ENCODE data around the gene HTR6.

DNA sequence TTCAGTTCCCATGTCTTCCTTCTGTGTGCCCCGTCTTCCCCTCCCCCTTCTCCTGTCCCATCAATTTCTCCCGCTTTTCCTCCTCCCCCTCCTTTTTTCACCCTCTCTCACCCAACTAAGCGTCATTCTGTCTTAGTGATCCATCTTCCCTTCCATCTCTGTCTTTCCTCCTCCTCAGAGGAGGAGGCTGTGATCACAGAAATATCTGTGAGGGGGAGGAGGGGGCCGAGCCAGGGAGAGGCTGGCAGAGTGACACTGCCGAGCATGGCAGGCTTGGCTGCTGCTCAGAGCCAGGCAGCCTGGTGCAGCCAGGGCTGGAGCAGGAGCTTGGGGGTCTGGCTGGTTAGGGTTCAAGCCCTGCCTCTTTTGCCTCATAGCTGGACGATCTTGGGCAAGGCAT, 7.6 kb downstream of the HTR6 start:
- TF ChIP-seq TAF1 (IDR thresholded peaks at IDR 0.05; ENCODE audit: low read depth) (no peak), POLR2AphosphoS5 (IDR thresholded peaks at IDR 0.05) (no peak)

Data from neural cell (in vitro differentiated cells).